ENCODE results near the gene C20orf96.

The C20orf96 gene

GRCh38 chr20:277496-277781 is 13.1 kb downstream of the C20orf96 start:
- Histone ChIP-seq H3K4me1 (ENCODE audit: insufficient read depth, low read length, poor library complexity, severe bottlenecking) (no peaks in the 10 kb centered on the region), H3K36me3 (ENCODE audit: insufficient read depth, low read length) (peaks cover 21% of the 10 kb centered on the region; the same call in 1 of the 2 replicates), H3K4me2 (ENCODE audit: low read depth, low read length, poor library complexity, severe bottlenecking) (no peak overlapping the region)

GRCh38 chr20:276620-277495 is 13.7 kb downstream of the C20orf96 start:
- Histone ChIP-seq H3K9ac (ENCODE audit: low read depth, low read length, poor library complexity, severe bottlenecking) (no peak overlapping the region), H3K79me2 (ENCODE audit: insufficient read depth, low read length) (no peaks in the 10 kb centered on the region), H3F3A (ENCODE audit: low read depth) (no peaks in the 10 kb centered on the region), H3K27me3 (ENCODE audit: insufficient read depth, low read length, poor library complexity, severe bottlenecking) (no peaks in the 10 kb centered on the region), H3K36me3 (ENCODE audit: insufficient read depth, low read length) (peaks cover 21% of the 10 kb centered on the region; the same call in 1 of the 2 replicates), H4K20me1 (ENCODE audit: insufficient read depth, low read length, poor library complexity, severe bottlenecking) (no peaks in the 10 kb centered on the region), H3K4me1 (ENCODE audit: insufficient read depth, low read length, poor library complexity, severe bottlenecking) (no peaks in the 10 kb centered on the region), H3K9me3 (ENCODE audit: insufficient read depth, low read depth, low read length) (no peaks in the 10 kb centered on the region), H3K4me2 (ENCODE audit: low read depth, low read length, poor library complexity, severe bottlenecking) (no peak overlapping the region), H3K4me3 (ENCODE audit: low read length, poor library complexity, severe bottlenecking) (no peak overlapping the region), H2AFZ (ENCODE audit: low read length) (no peak overlapping the region), H3K9me2 (replicated peaks; ENCODE audit: low read depth, low read length) (no peaks in the 10 kb centered on the region)
- no peak for TF ChIP-seq CTCF (conservative IDR thresholded peaks at IDR 0.05; ENCODE audit: low read length)
- no peak for TF ChIP-seq EZH2phosphoT487 (IDR thresholded peaks at IDR 0.05; ENCODE audit: borderline replicate concordance)

More at GRCh38 chr20:277496-277781, 13.1 kb downstream of the C20orf96 start:
- Histone ChIP-seq H3K79me2 (ENCODE audit: insufficient read depth, low read length) (no peaks in the 10 kb centered on the region), H3K9me3 (ENCODE audit: insufficient read depth, low read depth, low read length) (no peaks in the 10 kb centered on the region), H3F3A (ENCODE audit: low read depth) (no peaks in the 10 kb centered on the region), H3K9ac (ENCODE audit: low read depth, low read length, poor library complexity, severe bottlenecking) (no peak overlapping the region), H3K9me2 (replicated peaks; ENCODE audit: low read depth, low read length) (no peaks in the 10 kb centered on the region), H3K4me3 (ENCODE audit: low read length, poor library complexity, severe bottlenecking) (no peak overlapping the region), H3K27me3 (ENCODE audit: insufficient read depth, low read length, poor library complexity, severe bottlenecking) (no peaks in the 10 kb centered on the region), H2AFZ (ENCODE audit: low read length) (no peak overlapping the region), H4K20me1 (ENCODE audit: insufficient read depth, low read length, poor library complexity, severe bottlenecking) (no peaks in the 10 kb centered on the region)
- TF ChIP-seq CTCF (conservative IDR thresholded peaks at IDR 0.05; ENCODE audit: low read length) (no peak), EZH2phosphoT487 (IDR thresholded peaks at IDR 0.05; ENCODE audit: borderline replicate concordance) (no peak)

GRCh38 chr20:275791-276190 is 14.8 kb downstream of the C20orf96 start:
- no peaks in the 10 kb centered on the region for H3K4me1 ChIP-seq (ENCODE audit: insufficient read depth, low read length, poor library complexity, severe bottlenecking)

More at GRCh38 chr20:275791-276190, 14.8 kb downstream of the C20orf96 start:
- no peak for TF ChIP-seq EZH2phosphoT487 (IDR thresholded peaks at IDR 0.05; ENCODE audit: borderline replicate concordance)
- TF ChIP-seq CTCF (conservative IDR thresholded peaks at IDR 0.05; ENCODE audit: low read length): no peak
- H3K4me2 ChIP-seq (ENCODE audit: low read depth, low read length, poor library complexity, severe bottlenecking): no peak overlapping the region
- no peak overlapping the region for H3K4me3 ChIP-seq (ENCODE audit: low read length, poor library complexity, severe bottlenecking)
- no peaks in the 10 kb centered on the region for H4K20me1 ChIP-seq (ENCODE audit: insufficient read depth, low read length, poor library complexity, severe bottlenecking)
- no peak overlapping the region for H2AFZ ChIP-seq (ENCODE audit: low read length)
- no peaks in the 10 kb centered on the region for H3K79me2 ChIP-seq (ENCODE audit: insufficient read depth, low read length)
- no peaks in the 10 kb centered on the region for H3F3A ChIP-seq (ENCODE audit: low read depth)
- no peaks in the 10 kb centered on the region for H3K9me2 ChIP-seq (replicated peaks; ENCODE audit: low read depth, low read length)
- peaks cover 21% of the 10 kb centered on the region; the same call in 1 of the 2 replicates for H3K36me3 ChIP-seq (ENCODE audit: insufficient read depth, low read length)
- H3K9me3 ChIP-seq (ENCODE audit: insufficient read depth, low read depth, low read length): no peaks in the 10 kb centered on the region
- no peak overlapping the region for H3K9ac ChIP-seq (ENCODE audit: low read depth, low read length, poor library complexity, severe bottlenecking)
- H3K27me3 ChIP-seq (ENCODE audit: insufficient read depth, low read length, poor library complexity, severe bottlenecking): no peaks in the 10 kb centered on the region
